GM21381 (cell line): ENCODE measurements around the gene RXRG.
A peak's percentile ranks its signal among the peaks of the same experiment; 100 is the strongest.

Experiments
- ATAC-seq: cut with Tn5 transposase; IDR thresholded peaks from one replicate; pipeline ENCODE4 v1.9.1; 2021; ENCODE audit warnings: mild to moderate bottlenecking, moderate library complexity; ENCODE audit not compliant: unreplicated experiment

Gene RXRG

DNA sequence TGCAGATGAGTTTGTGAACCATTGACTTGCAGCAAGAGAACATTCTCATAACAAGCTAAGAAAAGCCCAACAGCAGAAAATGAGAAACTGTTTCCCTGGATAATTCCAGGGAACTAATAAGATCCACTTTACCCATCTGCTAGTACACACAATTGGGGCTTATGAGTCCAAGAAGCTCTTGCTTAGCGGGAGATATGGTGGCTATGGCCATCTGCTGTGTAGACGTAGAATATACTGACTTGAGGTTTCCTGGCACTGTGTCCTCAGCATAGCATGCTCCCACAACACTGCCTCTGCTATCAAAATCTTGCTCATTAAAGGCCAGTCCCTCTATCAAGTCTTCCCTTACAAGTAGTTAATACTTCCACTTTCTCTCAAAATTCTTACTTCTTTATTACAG lies 6.8 kb upstream of the RXRG start:
- no peak for ATAC-seq

DNA sequence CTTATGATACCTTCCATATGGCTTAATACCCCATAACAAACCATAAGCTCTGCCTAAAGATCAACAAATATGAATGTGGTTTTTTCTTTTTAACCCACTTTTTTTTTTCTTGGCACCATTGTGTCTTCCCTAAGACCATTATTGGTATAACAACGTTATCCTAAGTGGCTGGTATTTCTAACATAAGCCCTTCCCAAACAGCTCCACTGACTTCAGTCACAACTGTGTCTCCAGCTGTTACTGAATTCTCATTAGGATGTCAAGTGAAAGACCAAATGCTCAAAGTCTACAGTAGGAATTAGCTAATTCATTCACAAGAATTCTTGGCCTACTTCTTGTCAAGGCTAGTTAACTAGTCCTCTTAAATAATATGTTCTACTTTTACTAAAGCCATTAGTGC lies 4.2 kb upstream of the RXRG start:
- no peak for ATAC-seq

DNA sequence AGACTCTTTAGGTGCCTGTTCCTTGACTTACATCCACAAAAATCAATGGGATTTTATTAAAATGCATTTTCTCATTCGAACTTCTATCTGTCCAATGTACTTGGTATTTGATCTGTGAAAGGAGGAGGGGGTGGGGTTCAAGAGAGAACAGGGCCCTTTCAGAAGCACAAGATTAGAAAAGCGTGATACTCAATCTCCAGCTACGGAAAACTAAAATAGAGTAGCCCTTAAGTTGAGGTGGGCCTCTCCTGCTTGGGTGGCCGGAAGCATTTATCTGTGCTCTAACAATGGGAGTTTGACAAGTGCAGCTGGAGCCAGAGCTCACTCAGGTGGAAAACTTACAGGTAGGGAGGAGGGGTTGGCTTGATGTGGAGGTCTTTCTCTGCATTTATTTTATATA lies 462 bp upstream of the RXRG start:
- no peak for ATAC-seq

DNA sequence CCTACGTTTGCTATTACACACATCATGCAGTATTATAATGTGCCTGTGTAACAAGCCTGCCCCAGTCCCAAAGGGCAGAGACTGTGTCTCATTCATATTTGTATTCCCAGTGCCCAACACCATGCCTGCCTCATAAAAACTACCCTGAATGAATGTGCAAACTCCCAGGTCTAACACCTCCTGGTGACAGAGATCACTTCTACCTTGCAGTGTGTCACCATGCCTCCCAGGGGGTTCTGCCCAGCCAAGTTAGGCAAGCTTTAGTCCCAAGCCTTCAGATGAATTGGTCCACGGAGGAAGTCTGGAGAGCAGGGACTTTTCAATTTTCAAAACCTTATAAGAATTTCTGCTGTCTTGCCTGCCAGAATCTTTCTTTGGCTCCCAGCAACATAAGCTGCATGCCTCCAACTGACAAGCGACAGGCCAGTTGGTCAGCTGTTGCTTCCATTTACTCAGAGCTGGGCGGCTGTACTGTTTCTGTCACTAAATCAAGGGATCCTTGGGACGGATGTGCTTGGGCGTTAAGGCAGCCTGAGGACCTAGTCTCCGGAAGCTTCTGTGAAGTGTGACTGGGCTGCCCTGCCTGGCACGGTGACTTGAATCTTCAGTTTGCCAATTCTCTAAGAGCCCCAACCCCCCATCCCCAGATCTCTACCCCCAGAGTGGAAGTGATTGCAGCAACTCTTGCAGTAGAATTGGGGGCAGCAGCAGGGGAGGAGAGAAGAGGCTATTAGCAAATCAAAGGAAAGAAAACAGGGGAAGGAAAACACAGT lies 1.2 kb downstream of the RXRG start:
- ATAC-seq = no peak

DNA sequence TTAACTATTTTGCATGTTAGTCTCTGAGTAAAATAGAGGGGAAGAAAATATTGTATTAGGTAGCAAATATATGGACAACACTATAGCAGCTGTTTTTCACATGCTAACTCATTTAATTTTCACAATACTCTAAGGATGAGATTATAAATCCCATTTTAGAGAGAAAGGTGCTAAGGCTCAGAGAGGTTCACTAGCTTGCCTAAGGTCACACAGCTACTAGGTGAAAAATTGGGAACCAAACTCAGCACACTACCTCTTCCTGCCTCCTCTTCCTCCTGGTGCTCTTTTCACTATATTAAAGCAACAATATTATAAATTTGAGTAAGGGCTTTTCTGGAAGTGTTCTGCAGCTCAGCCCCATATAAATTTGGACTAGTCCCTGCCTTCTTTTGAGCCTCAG lies 2.3 kb downstream of the RXRG start:
- ATAC-seq = no peak

DNA sequence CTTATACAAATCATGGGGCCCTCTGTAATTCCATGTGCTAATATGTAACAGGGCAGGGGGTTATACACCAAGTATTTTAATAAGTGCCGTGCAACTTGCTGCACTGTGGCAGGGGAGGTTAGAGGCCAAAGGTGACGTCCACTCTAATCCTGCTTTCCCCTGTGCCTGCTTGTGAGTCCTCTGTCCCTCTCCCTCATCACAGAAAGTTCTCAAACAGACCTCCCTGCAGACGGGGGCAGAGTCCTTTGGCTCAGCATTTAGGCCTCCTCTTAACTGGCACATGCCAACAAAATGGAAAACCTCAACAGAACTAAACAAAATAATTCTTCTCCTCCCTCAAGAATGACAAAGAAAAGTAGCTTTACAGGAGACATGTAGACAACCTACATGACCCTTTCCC lies 2.9 kb downstream of the RXRG start:
- no peak for ATAC-seq

DNA sequence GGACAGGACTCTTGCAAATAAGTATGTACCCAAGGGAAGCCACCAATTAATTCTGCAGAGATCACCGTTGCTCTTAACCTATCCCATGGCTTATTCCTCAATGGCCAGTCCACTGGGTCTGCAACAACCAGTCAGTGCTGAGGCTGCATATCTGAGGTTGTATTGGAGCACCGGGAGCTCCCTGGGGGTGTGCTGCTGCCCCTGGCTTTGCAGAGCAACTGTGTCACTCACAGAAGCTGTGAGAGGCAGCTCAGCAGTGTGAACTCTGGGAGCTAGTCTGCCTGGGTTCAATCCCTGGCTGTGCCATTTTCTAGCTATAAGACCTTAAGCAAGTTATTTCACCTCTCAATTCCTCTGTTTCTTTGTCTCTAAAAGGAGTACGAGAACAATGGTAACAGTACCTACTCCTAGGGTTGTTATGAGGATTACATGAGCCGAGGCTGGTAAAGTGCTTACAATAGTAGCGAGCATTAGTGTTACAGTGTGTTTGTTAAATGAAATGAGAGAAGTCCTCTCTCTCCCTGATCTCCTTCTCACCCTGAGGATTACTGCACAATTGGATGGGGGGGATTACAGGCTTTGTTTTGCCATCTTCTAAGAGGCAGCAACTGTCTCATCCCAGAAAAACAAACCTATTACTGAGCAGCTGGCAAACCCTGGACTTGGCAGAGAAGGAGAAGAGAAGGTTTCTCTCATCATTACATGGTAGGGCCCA lies 3.6 kb downstream of the RXRG start:
- no peak for ATAC-seq

DNA sequence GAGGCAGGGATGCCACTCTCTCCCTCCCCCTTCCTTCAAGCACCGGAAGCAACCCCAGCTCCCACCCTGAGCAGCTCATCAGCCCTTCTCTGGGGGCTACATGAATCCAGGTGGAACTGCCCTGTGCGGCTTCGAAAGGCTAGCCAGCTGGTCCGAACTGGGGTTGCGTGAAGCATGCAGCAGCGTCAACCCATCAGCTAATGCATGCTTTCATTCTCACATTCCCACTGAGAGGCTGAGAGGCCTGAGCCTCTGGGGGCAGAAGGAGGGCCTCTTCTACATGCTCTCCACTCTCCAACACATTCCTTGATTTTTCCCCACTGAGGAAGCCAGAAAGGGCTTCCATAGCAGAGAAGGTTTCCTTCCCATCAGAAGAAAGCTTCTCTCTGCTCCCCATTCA lies 5.6 kb downstream of the RXRG start:
- ATAC-seq = no peak

DNA sequence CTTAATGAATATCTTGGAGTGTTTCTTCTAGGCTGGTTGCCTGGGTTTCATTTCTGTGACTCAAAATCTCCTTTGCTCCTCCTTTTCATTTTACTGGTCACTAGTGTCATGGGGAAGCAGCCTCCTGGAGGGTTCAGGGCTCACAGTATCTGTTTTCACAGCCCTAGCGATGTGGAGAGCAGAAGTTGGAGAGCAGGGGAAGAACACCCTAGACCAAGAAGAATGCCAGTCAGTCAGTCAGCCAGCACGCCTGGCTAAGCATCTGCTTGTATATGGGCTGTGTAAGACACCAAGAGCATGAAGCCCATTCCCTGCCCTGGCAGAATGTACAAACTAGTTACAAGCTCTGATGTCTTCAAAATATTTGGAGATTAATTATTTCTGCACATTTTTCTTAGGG lies 7.9 kb downstream of the RXRG start:
- no peak for ATAC-seq

DNA sequence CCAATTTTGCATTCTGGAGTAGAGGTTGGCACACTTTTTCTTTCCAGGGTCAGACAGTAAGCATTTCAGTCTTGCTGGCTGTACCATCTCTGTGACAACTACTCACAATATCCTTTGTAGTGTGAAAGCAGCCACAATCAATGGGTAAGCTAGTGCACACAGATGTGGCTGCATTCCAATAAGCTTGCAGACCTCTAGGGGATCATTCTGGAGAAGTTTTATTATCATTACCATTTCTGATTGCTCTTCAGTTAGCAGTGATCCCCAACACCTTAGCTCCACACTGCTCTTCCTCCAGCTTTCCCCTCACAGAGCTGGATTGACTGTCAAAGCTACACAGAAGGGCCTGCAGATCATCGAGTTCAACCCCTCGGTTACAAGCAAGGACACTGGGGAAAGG lies 9.1 kb downstream of the RXRG start:
- ATAC-seq = no peak

DNA sequence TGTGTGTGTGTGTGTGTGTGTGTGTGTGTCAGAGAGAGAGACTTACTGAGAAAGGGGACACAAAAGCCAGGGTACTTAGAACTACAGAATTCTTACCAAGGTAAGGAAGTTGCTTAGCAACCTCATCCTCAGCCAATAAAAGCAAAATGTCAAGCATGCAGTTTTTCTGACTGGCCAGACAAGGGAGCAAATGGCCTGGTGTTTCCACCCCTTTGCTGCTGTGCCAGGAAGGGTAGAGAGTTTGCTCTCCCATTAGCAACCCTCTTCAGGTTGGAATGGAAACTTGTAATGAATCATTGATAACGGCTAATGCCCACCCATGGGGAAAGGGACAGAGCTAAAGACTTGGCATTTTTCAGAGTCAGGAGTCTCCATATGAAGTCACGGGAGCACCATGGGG lies 10.6 kb downstream of the RXRG start:
- no peak for ATAC-seq

DNA sequence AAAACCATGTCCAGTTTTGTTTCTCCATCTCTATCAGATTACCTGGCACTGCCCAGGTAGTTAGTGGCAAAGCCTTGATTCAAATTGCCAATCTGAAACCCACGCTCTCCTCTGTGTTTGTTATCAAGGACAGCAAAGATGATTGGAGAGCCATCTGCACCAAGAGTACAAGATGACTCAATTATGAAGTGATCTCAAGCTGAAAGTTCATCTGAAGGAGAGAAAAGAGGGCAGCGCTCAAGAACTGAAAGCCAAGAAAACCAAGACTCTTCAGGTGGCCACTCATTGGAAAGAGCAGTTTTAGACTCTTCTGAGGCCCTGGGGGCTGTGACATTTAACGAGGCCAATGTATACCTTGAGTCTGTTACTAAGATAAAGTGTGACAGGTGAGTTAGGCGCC lies 13.8 kb downstream of the RXRG start:
- peak; percentile 62 for ATAC-seq

DNA sequence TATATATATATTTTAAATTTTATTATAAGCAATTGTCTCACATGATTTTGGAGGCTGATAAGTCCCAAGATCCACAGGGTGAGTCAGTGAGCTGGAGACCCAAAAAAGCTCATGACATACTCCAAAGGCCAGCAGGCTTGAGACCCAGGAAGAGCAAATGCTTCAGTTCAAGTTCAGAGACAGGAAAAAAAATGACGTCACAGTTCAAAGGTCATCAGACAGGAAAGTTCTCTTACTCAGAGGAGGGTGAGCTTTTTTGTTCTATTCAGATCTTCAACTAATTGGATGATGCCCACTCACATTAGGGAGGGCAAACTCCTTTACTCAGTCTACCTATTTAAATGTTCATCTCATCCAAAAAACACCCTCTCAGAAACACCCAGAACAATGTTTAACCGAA lies 18.2 kb downstream of the RXRG start:
- no peak for ATAC-seq

DNA sequence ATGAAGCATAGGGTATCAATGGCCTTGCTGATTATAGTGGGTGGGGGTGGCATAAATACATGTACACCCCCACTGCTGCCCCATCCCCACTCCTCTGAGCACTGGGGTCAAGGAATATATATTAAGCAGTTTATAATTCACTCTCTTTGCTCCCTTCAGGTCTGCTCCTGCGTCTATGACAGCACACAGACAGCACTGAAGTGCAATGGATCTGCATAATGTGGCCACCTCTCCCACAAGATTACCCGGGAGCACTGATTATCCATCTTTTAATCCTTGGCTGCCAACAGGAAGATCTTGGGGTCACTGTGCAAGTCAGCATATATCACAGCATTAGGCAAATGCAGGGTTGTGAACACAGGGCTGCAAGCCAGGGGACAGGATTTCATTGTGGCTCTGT lies 19.3 kb downstream of the RXRG start:
- no peak for ATAC-seq

DNA sequence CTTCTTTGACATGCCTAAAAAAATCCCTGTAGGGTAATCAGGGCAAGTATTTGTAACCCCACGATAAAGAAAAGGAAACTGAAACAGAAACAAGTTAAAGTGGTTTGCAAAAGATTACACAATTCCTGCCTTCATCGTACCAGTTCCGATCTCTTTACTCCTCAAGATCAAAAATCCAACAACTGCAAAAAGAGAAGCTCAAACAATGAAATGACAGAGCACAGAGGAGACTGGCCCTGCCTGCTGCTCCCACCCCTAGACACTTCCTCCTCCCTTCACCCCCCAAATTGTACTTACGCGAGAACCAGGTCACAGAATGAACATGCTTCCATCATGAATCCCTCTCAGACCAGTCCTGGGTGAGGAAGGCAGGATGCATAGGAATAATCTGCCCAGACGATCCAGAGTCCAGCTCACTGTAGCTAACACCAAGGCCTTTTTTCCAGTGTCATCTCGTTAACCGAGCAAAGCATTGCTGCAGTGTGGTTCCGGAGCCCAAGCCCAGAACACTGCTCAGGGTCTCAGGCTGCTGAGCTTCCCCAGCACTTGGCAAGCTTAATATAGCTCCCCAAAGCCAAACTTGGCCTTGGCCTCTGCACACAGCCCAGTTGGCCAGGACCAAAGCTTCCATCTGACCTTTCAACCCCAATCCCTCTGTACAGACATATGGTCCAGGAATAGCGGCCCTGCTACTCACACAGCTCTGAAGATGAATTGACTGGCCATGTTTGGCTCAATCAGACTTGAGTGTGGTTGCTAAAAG lies 20.3 kb downstream of the RXRG start:
- no peak for ATAC-seq

DNA sequence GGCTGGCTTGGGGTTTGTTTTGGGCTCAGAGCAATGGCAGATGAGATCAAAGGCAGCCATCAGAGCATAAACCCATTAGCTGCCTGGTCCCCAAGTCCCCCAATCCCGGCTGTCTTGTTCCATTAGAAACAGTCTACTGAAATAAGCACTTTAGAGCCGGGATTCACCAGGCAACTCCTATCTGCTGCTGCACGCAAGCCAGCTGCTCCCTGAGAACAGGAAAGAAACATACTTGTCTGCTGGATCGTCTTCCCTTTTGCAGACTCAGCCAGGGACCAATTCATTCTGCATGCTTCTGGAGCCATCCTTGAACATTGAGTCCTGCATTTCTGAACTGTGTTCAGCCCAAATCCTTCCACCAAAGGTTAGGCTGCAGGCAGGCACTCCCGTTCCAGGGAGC lies 21.8 kb downstream of the RXRG start:
- ATAC-seq = no peak

DNA sequence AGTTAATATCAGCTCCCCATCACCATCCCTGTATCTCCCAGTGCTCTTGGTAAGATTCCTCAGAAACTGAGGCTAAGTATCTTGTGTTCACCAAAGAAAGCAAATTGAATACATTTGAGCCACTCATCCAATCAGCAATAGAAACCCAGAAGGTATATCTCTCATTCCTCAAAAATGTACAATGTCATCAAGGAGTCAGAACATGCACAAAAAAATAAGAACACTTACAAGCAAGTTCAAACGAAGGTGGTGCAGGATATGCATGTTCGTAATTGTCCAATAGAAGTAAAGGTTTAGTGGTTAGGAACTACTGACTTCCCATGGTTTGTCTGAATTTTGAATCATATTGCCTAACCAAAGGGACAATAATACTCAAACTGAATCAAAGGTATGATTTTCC lies 24.3 kb downstream of the RXRG start:
- ATAC-seq = no peak

DNA sequence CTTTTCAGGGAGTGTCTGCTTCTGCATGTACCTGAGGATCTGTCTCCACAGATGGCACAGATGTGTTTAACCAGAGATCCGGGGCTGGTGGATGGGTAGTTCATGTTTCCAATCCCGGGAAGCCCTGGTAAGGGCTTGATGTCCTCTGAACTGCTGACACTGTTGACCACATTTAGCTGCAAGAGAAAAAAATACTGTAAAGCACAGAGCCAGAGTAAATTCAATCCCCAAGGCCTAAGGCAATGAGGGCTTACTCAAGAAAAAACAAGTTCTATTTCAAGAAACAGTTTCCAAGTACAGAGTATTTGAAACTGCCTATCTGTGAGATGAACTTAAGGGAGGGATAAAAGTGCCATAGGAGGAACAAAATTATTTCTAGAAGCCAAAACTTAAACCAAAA lies 25.1 kb downstream of the RXRG start:
- no peak for ATAC-seq

DNA sequence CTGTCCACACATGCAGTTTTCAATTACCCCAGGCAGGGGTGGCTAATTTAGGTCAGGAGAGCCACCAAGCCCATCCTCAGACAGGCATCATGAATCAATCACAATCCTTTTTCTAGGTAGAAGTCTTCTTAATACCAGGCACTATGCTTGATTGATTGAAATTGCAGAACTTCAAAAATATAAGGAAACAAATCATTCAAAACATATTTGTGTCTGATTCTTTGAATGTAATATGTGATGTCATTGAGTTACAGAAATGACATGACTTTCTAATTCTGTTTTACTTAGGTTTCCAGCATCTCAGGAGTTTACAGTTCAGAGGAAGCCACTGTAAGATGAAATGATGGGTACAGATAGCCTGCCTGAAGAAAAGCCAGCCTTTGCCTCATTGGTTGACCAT lies 26.7 kb downstream of the RXRG start:
- ATAC-seq = no peak

DNA sequence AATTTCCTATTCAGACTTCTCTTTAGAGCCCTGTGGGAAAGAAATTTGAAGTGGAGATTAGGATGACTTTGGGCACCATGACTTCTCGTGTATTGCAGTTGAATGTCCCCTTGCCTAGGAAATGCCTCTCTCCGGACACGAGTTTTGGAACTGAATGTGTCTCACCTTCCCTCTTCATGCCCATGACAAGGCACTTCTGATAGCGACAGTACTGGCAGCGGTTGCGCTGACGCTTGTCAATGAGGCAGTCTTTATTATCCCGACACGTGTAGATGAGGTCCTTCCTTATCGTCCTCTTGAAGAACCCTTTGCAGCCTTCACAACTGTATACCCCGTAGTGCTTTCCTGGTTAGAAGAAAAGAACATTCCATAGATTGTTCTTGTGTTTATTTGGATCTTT lies 28.1 kb downstream of the RXRG start:
- no peak for ATAC-seq

DNA sequence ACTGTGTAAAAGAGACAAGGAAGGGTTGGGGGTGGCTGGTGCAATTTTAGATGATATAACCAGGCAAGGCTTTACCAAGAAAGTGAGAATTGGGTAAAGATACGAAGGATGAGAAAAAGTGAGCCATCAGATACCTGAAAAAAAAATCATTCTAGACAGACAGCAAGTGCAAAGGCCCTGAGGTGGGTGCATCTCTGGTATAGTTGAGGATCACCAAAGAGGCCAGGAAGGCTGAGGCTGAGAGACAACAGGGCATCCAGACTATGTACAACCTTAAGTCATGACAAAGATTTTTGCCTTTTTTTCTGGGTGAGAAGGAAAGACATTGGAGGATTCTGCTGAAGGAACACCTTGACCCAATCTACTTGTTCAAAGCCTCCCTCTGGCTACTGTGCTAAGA lies 29.9 kb downstream of the RXRG start:
- no peak for ATAC-seq

DNA sequence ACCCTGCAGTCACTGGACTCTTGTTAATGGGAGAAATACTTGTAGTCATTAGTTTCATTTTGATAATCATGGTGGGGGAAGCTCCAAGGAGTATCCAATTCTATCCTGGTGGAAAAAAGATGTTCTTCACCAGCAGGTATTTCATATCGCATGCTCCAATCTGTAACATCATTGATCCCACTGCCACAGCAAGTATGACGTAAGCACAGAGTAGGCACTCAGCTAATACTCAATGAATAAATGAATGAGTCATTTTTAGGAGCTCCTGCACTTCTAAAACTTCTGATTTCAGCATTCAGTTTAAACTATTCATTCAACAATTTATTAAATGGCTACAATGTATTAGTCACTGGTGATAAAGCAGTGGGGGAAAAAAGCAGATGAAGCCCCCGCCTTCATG lies 30.3 kb downstream of the RXRG start:
- ATAC-seq = no peak
